HEK293 (cell line): ENCODE results near the gene NDFIP2.

Experiments used
- CTCF ChIA-PET: fragments of 350-600 bp; formaldehyde crosslinking; extraction: SDS; loops from one replicate; lab custom pipeline; 2021; ENCODE audit warnings: antibody characterized with exemption; lab: Yijun Ruan, JAX
- POLR2A ChIA-PET: fragments of 300-600 bp; formaldehyde crosslinking; extraction: SDS; loops from one replicate; lab custom pipeline; 2020; ENCODE audit warnings: antibody characterized with exemption, inconsistent platforms; lab: Yijun Ruan, JAX
- H3K27ac ChIP-seq: fragments of 200-500 bp; sonication (Bioruptor generic); 2 replicates; pipeline ENCODE4 v1.5.1; 2014; ENCODE audit warnings: low read depth, low read length, control low read depth, inconsistent platforms; ENCODE audit errors: extremely low read depth
- H3K36me3 ChIP-seq, 2 experiments: fragments of 200-500 bp in 1 of 2; sonication (Bioruptor generic) in 1 of 2; 1 replicate in 1 of 2; 2 replicates in 1 of 2; pipeline ENCODE4 v1.5.1; 2014 to 2017; ENCODE audit warnings: inconsistent platforms in 2 of 2, low read length in 2 of 2; ENCODE audit not compliant: control insufficient read depth in 2 of 2, insufficient read depth in 1 of 2
- H3K4me1 ChIP-seq: fragments of 200-500 bp; sonication (Bioruptor generic); 2 replicates; pipeline ENCODE4 v1.5.1; 2014; ENCODE audit warnings: mild to moderate bottlenecking, low read length, inconsistent platforms; ENCODE audit not compliant: control insufficient read depth, insufficient read depth
- H3K4me3 ChIP-seq: 2 replicates; pipeline ENCODE4 v1.5.1; 2011; ENCODE audit warnings: low read depth, mild to moderate bottlenecking, control low read depth, low read length, moderate library complexity
- H3K9me3 ChIP-seq: fragments of 200-500 bp; sonication (Bioruptor generic); 2 replicates; pipeline ENCODE4 v1.5.1; 2014; ENCODE audit warnings: low read depth, low read length, inconsistent platforms; ENCODE audit not compliant: control insufficient read depth, insufficient read depth
- BCL11A ChIP-seq: fragments of 450-650 bp; formaldehyde crosslinking; IDR thresholded peaks from 2 replicates; pipeline ENCODE4 v1.5.1; 2016; ENCODE audit warnings: low read depth, missing biosample characterization, missing genetic modification characterization
- BCL11B ChIP-seq: fragments of 450-650 bp; formaldehyde crosslinking; IDR thresholded peaks from 2 replicates; pipeline ENCODE4 v1.5.1; 2016; ENCODE audit warnings: low read depth, missing biosample characterization, missing genetic modification characterization
- GLIS2 ChIP-seq: fragments of 450-650 bp; formaldehyde crosslinking; IDR thresholded peaks from 2 replicates; pipeline ENCODE4 v1.5.1; 2016; ENCODE audit warnings: missing biosample characterization, missing genetic modification characterization
- KLF1 ChIP-seq: fragments of 450-650 bp; formaldehyde crosslinking; IDR thresholded peaks from 2 replicates; pipeline ENCODE4 v1.5.1; 2016; ENCODE audit warnings: missing biosample characterization, missing genetic modification characterization
- KLF16 ChIP-seq: fragments of 450-650 bp; formaldehyde crosslinking; IDR thresholded peaks from 2 replicates; pipeline ENCODE4 v1.5.1; 2017; ENCODE audit warnings: missing biosample characterization, missing genetic modification characterization
- MYNN ChIP-seq: fragments of 450-650 bp; formaldehyde crosslinking; IDR thresholded peaks from 2 replicates; pipeline ENCODE4 v1.5.1; 2016; ENCODE audit warnings: missing biosample characterization, missing genetic modification characterization, borderline replicate concordance
- OVOL3 ChIP-seq: fragments of 450-650 bp; formaldehyde crosslinking; IDR thresholded peaks from 2 replicates; pipeline ENCODE4 v1.5.1; 2016; ENCODE audit warnings: missing biosample characterization, missing genetic modification characterization
- SP2 ChIP-seq: fragments of 450-650 bp; formaldehyde crosslinking; IDR thresholded peaks from 2 replicates; pipeline ENCODE4 v1.5.1; 2016; ENCODE audit warnings: missing biosample characterization, missing genetic modification characterization
- ZFHX2 ChIP-seq: fragments of 450-650 bp; formaldehyde crosslinking; conservative IDR thresholded peaks from 2 replicates; pipeline ENCODE4 v1.5.1; 2016; ENCODE audit warnings: missing biosample characterization, missing genetic modification characterization
- ZNF112 ChIP-seq: fragments of 450-650 bp; formaldehyde crosslinking; IDR thresholded peaks from 2 replicates; pipeline ENCODE4 v1.5.0; 2017; ENCODE audit warnings: missing biosample characterization, missing genetic modification characterization
- ZNF114 ChIP-seq: fragments of 450-650 bp; formaldehyde crosslinking; IDR thresholded peaks from 2 replicates; pipeline ENCODE4 v1.5.0; 2017; ENCODE audit warnings: missing biosample characterization, missing genetic modification characterization
- ZNF239 ChIP-seq: fragments of 450-650 bp; formaldehyde crosslinking; IDR thresholded peaks from 2 replicates; pipeline ENCODE4 v1.5.1; 2016; ENCODE audit warnings: missing biosample characterization, missing genetic modification characterization
- ZNF248 ChIP-seq: fragments of 450-650 bp; formaldehyde crosslinking; IDR thresholded peaks from 2 replicates; pipeline ENCODE4 v1.5.1; 2017; ENCODE audit warnings: missing biosample characterization, missing genetic modification characterization
- ZNF274 ChIP-seq, 2 experiments: fragments of 200-500 bp in 1 of 2; fragments of 450-650 bp in 1 of 2; sonication (Bioruptor generic) in 1 of 2; formaldehyde crosslinking in 1 of 2; IDR thresholded peaks; 2 replicates each; pipeline versions ENCODE4 v1.5.1 to v1.6.1; 2014 to 2016; ENCODE audit warnings: borderline replicate concordance in 1 of 2, inconsistent platforms in 1 of 2, low read length in 1 of 2, missing biosample characterization in 1 of 2, missing genetic modification characterization in 1 of 2
- ZNF37A ChIP-seq: fragments of 450-650 bp; IDR thresholded peaks from 2 replicates; pipeline ENCODE4 v1.5.1; 2018; ENCODE audit warnings: missing biosample characterization, missing genetic modification characterization
- ZNF416 ChIP-seq: fragments of 450-650 bp; formaldehyde crosslinking; IDR thresholded peaks from 2 replicates; pipeline ENCODE4 v1.5.1; 2016; ENCODE audit warnings: missing biosample characterization, missing genetic modification characterization
- ZNF423 ChIP-seq: fragments of 450-650 bp; formaldehyde crosslinking; IDR thresholded peaks from 2 replicates; pipeline ENCODE4 v1.5.1; 2016; ENCODE audit warnings: missing biosample characterization, missing genetic modification characterization
- ZNF555 ChIP-seq: fragments of 450-650 bp; formaldehyde crosslinking; conservative IDR thresholded peaks from 2 replicates; pipeline ENCODE4 v1.5.1; 2017; ENCODE audit warnings: missing biosample characterization, mild to moderate bottlenecking, missing genetic modification characterization, inconsistent platforms
- ZNF76 ChIP-seq: fragments of 450-650 bp; formaldehyde crosslinking; IDR thresholded peaks from 2 replicates; pipeline ENCODE4; 2016; ENCODE audit warnings: low read depth, missing biosample characterization, missing genetic modification characterization, borderline replicate concordance
- TF ChIP-seq, protein P1 (sequence below): fragments of 450-650 bp; formaldehyde crosslinking; IDR thresholded peaks from 2 replicates; pipeline ENCODE4 v1.5.1; 2016; ENCODE audit warnings: missing biosample characterization, missing genetic modification characterization, borderline replicate concordance
- TF ChIP-seq, protein P2 (sequence below): fragments of 450-650 bp; formaldehyde crosslinking; IDR thresholded peaks from 2 replicates; pipeline ENCODE4 v1.5.1; 2016; ENCODE audit warnings: missing biosample characterization, missing genetic modification characterization, low read depth
- TF ChIP-seq, protein P3 (sequence below): fragments of 450-650 bp; formaldehyde crosslinking; IDR thresholded peaks from 2 replicates; pipeline ENCODE4 v1.5.1; 2016; ENCODE audit warnings: missing biosample characterization, missing genetic modification characterization
- TF ChIP-seq, protein P4 (sequence below): fragments of 450-650 bp; formaldehyde crosslinking; IDR thresholded peaks from 2 replicates; pipeline ENCODE4 v1.5.1; 2016; ENCODE audit warnings: missing biosample characterization, missing genetic modification characterization
- TF ChIP-seq, protein P5 (sequence below): fragments of 450-650 bp; formaldehyde crosslinking; IDR thresholded peaks from 2 replicates; pipeline ENCODE4 v1.5.1; 2017; ENCODE audit warnings: missing biosample characterization, missing genetic modification characterization
- TF ChIP-seq, protein P6 (sequence below): sonication (generic); formaldehyde crosslinking; IDR thresholded peaks from 2 replicates; pipeline ENCODE4 v1.8.1; 2022; ENCODE audit warnings: mild to moderate bottlenecking, moderate library complexity, missing genetic modification reagents
- TF ChIP-seq, protein P7 (sequence below): fragments of 450-650 bp; formaldehyde crosslinking; conservative IDR thresholded peaks from 2 replicates; pipeline ENCODE4 v1.5.1; 2016; ENCODE audit warnings: low read depth, missing biosample characterization, missing genetic modification characterization

The NDFIP2 gene

DNA sequence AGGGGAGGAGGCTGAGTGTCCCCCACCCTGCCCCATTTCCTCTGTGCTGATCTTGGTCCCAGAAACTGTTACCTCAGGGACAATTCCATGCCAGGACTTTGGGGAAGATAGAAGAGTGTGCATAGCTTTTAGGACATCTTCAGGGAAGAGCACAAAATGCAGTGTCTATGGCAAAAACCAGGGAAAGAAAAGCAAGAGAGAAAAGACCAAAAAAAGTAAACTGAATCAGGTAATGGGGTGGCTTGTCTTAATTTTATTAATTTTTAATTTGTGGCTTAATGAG, 109.4 kb downstream of the NDFIP2 start:
- Histone ChIP-seq H3K4me1 (no peaks in the 10 kb centered on the region), H3K27ac (no peak overlapping the region), H3K36me3 (no peaks in the 10 kb centered on the region), H3K9me3 (no peaks in the 10 kb centered on the region), H3K4me3 (no peak overlapping the region)
- CTCF ChIA-PET: interaction anchor here (0.5 kb wide), 1 partner anchor 368 kb away, joined by 3 read pairs; no protein-coding TSS in a partner anchor
- TF ChIP-seq, protein P1, sequence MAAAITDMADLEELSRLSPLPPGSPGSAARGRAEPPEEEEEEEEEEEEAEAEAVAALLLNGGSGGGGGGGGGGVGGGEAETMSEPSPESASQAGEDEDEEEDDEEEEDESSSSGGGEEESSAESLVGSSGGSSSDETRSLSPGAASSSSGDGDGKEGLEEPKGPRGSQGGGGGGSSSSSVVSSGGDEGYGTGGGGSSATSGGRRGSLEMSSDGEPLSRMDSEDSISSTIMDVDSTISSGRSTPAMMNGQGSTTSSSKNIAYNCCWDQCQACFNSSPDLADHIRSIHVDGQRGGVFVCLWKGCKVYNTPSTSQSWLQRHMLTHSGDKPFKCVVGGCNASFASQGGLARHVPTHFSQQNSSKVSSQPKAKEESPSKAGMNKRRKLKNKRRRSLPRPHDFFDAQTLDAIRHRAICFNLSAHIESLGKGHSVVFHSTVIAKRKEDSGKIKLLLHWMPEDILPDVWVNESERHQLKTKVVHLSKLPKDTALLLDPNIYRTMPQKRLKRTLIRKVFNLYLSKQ (tag by site-specific recombination): no peak
- TF ChIP-seq, protein P2, sequence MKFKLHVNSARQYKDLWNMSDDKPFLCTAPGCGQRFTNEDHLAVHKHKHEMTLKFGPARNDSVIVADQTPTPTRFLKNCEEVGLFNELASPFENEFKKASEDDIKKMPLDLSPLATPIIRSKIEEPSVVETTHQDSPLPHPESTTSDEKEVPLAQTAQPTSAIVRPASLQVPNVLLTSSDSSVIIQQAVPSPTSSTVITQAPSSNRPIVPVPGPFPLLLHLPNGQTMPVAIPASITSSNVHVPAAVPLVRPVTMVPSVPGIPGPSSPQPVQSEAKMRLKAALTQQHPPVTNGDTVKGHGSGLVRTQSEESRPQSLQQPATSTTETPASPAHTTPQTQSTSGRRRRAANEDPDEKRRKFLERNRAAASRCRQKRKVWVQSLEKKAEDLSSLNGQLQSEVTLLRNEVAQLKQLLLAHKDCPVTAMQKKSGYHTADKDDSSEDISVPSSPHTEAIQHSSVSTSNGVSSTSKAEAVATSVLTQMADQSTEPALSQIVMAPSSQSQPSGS (tag by site-specific recombination): no peak
- TF ChIP-seq BCL11B (no peak), ZFHX2 (tag by site-specific recombination) (no peak), BCL11A (no peak), ZNF37A (tag by site-specific recombination) (no peak), ZNF423 (no peak), OVOL3 (tag by site-specific recombination) (no peak), MYNN (no peak), ZNF274 (IDR thresholded peaks at IDR 0.05; ENCODE audit: low read length) (no peak), ZNF274 (tag by site-specific recombination; IDR thresholded peaks at IDR 0.05; ENCODE audit: borderline replicate concordance) (no peak), ZNF416 (tag by site-specific recombination) (no peak), ZNF248 (tag by site-specific recombination) (no peak), KLF1 (no peak), GLIS2 (no peak), ZNF76 (no peak), ZNF555 (tag by site-specific recombination) (no peak)
- TF ChIP-seq, protein P3, sequence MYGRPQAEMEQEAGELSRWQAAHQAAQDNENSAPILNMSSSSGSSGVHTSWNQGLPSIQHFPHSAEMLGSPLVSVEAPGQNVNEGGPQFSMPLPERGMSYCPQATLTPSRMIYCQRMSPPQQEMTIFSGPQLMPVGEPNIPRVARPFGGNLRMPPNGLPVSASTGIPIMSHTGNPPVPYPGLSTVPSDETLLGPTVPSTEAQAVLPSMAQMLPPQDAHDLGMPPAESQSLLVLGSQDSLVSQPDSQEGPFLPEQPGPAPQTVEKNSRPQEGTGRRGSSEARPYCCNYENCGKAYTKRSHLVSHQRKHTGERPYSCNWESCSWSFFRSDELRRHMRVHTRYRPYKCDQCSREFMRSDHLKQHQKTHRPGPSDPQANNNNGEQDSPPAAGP (tag by site-specific recombination): no peak
- TF ChIP-seq, protein P4, sequence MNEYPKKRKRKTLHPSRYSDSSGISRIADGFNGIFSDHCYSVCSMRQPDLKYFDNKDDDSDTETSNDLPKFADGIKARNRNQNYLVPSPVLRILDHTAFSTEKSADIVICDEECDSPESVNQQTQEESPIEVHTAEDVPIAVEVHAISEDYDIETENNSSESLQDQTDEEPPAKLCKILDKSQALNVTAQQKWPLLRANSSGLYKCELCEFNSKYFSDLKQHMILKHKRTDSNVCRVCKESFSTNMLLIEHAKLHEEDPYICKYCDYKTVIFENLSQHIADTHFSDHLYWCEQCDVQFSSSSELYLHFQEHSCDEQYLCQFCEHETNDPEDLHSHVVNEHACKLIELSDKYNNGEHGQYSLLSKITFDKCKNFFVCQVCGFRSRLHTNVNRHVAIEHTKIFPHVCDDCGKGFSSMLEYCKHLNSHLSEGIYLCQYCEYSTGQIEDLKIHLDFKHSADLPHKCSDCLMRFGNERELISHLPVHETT (tag by site-specific recombination): no peak
- TF ChIP-seq, protein P5, sequence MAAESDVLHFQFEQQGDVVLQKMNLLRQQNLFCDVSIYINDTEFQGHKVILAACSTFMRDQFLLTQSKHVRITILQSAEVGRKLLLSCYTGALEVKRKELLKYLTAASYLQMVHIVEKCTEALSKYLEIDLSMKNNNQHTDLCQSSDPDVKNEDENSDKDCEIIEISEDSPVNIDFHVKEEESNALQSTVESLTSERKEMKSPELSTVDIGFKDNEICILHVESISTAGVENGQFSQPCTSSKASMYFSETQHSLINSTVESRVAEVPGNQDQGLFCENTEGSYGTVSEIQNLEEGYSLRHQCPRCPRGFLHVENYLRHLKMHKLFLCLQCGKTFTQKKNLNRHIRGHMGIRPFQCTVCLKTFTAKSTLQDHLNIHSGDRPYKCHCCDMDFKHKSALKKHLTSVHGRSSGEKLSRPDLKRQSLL: no peak
- POLR2A ChIA-PET: no interaction called here

DNA sequence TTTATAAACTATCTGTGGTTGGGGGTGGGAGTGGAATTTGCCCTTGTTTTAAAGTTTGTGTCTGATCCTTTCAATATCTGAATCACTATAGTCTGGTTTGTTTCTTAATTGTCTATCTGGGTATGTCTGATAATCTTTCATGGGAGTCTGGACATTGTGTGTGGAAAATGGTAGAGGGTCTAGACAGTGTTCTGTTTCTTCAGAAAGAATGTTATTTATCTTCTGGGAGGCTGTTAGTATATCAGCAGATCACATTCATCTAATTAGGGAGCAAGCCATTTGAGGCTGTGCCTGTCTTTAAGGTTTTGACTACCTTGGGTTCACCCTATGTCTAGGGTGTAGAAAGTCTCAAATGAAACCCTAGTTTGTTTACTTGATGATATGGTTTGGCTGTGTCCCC, 110.5 kb downstream of the NDFIP2 start:
- H3K4me1 ChIP-seq: no peaks in the 10 kb centered on the region
- H3K9me3 ChIP-seq: no peaks in the 10 kb centered on the region
- POLR2A ChIA-PET: no interaction called here
- CTCF ChIA-PET: no interaction called here
- no peaks in the 10 kb centered on the region for H3K36me3 ChIP-seq
- H3K27ac ChIP-seq: no peak overlapping the region
- H3K4me3 ChIP-seq: no peak overlapping the region
- TF ChIP-seq, protein P6, sequence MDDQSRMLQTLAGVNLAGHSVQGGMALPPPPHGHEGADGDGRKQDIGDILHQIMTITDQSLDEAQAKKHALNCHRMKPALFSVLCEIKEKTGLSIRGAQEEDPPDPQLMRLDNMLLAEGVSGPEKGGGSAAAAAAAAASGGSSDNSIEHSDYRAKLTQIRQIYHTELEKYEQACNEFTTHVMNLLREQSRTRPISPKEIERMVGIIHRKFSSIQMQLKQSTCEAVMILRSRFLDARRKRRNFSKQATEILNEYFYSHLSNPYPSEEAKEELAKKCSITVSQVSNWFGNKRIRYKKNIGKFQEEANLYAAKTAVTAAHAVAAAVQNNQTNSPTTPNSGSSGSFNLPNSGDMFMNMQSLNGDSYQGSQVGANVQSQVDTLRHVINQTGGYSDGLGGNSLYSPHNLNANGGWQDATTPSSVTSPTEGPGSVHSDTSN (CRISPR knock-in tag): no peak
- TF ChIP-seq ZNF239 (tag by site-specific recombination) (no peak), KLF16 (tag by site-specific recombination) (no peak), SP2 (no peak), ZNF114 (tag by site-specific recombination) (no peak), ZNF112 (tag by site-specific recombination) (no peak)
- TF ChIP-seq, protein P7, sequence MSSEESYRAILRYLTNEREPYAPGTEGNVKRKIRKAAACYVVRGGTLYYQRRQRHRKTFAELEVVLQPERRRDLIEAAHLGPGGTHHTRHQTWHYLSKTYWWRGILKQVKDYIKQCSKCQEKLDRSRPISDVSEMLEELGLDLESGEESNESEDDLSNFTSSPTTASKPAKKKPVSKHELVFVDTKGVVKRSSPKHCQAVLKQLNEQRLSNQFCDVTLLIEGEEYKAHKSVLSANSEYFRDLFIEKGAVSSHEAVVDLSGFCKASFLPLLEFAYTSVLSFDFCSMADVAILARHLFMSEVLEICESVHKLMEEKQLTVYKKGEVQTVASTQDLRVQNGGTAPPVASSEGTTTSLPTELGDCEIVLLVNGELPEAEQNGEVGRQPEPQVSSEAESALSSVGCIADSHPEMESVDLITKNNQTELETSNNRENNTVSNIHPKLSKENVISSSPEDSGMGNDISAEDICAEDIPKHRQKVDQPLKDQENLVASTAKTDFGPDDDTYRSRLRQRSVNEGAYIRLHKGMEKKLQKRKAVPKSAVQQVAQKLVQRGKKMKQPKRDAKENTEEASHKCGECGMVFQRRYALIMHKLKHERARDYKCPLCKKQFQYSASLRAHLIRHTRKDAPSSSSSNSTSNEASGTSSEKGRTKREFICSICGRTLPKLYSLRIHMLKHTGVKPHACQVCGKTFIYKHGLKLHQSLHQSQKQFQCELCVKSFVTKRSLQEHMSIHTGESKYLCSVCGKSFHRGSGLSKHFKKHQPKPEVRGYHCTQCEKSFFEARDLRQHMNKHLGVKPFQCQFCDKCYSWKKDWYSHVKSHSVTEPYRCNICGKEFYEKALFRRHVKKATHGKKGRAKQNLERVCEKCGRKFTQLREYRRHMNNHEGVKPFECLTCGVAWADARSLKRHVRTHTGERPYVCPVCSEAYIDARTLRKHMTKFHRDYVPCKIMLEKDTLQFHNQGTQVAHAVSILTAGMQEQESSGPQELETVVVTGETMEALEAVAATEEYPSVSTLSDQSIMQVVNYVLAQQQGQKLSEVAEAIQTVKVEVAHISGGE: no peak
